ENCODE results near the gene XRCC3.

XRCC3 gene

DNA sequence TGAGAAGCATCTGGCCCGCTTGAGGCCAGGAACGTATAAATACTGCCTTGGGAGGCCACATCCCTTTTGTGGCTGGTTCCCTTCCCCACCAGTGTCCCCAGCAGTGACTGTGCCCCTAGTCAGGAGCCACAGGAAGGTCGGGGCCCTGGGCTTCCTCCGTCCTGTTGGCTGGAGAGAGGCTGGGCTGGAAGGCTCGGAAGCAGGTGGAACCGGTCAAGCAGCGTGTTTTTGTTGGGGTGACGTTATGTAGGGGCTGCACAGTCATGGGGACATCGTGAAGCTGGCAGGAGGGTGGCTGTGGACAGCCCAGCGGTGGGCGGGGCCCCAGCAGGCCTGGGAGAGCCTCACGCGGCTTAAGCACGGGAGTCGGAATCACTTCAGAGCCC, 10.1 kb downstream of the XRCC3 start:
- no peaks in the 10 kb centered on the region for H3K79me2 ChIP-seq (ENCODE audit: insufficient read depth, low read length)
- no peak overlapping the region for H3K4me3 ChIP-seq (ENCODE audit: low read depth, low read length, poor library complexity, severe bottlenecking)
- H3K9me2 ChIP-seq (ENCODE audit: low read depth, low read length): no peaks in the 10 kb centered on the region
- no peaks in the 10 kb centered on the region for H3K9me3 ChIP-seq (ENCODE audit: low read length)
- H3K4me2 ChIP-seq (ENCODE audit: low read length): no peak overlapping the region
- H4K20me1 ChIP-seq (ENCODE audit: insufficient read depth, low read length): no peaks in the 10 kb centered on the region
- TF ChIP-seq, protein P1, sequence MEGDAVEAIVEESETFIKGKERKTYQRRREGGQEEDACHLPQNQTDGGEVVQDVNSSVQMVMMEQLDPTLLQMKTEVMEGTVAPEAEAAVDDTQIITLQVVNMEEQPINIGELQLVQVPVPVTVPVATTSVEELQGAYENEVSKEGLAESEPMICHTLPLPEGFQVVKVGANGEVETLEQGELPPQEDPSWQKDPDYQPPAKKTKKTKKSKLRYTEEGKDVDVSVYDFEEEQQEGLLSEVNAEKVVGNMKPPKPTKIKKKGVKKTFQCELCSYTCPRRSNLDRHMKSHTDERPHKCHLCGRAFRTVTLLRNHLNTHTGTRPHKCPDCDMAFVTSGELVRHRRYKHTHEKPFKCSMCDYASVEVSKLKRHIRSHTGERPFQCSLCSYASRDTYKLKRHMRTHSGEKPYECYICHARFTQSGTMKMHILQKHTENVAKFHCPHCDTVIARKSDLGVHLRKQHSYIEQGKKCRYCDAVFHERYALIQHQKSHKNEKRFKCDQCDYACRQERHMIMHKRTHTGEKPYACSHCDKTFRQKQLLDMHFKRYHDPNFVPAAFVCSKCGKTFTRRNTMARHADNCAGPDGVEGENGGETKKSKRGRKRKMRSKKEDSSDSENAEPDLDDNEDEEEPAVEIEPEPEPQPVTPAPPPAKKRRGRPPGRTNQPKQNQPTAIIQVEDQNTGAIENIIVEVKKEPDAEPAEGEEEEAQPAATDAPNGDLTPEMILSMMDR (IDR thresholded peaks at IDR 0.05; ENCODE audit: low read length): no peak
- TF ChIP-seq EZH2 (IDR thresholded peaks at IDR 0.05; ENCODE audit: borderline replicate concordance, low read length): no peak
- H3K27me3 ChIP-seq (ENCODE audit: insufficient read depth, low read length): no peaks in the 10 kb centered on the region
- H2AFZ ChIP-seq (ENCODE audit: low read length): no peak overlapping the region
- no peak overlapping the region for H3K9ac ChIP-seq (ENCODE audit: low read length)
- peaks cover 86% of the 10 kb centered on the region for H3K36me3 ChIP-seq (ENCODE audit: insufficient read depth, low read length)
- H3F3A ChIP-seq (ENCODE audit: insufficient read depth, low read length): 0 out of 2 replicates have a peak, but pooled peaks cover 5% of the 10 kb centered on the region
- H3K4me1 ChIP-seq (ENCODE audit: insufficient read depth, low read length, severe bottlenecking): peaks cover 47% of the 10 kb centered on the region
- peak overlapping the region; percentile 53 for H3K27ac ChIP-seq (ENCODE audit: low read depth, low read length, poor library complexity, severe bottlenecking)

DNA sequence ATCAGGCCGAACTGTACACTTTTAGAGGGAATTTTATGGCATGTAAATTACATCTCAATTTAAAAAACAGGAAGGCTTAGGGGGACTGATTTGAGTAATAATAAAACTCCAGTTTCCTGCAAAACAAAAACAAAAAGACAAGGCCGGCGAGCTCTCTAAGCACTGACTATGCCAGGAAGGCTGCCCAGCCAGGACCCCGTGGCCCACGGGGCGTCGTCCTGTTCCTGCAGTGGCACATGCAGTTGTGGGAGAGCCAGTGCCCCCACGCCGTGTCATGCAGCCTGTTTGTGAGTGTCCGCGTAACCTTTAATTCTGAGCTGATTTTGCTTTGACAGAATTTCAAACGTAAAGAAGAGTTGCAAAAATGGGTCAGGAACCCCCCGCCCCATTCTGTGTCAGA, 10.5 kb downstream of the XRCC3 start:
- no peak overlapping the region for H2AFZ ChIP-seq (ENCODE audit: low read length)
- TF ChIP-seq, protein P1 (IDR thresholded peaks at IDR 0.05; ENCODE audit: low read length): no peak
- H3K36me3 ChIP-seq (ENCODE audit: insufficient read depth, low read length): peaks cover 86% of the 10 kb centered on the region
- H3K4me1 ChIP-seq (ENCODE audit: insufficient read depth, low read length, severe bottlenecking): peaks cover 51% of the 10 kb centered on the region
- H3K9me3 ChIP-seq (ENCODE audit: low read length): no peaks in the 10 kb centered on the region
- H3K4me2 ChIP-seq (ENCODE audit: low read length): no peak overlapping the region
- 0 out of 2 replicates have a peak, but pooled peaks cover 5% of the 10 kb centered on the region for H3F3A ChIP-seq (ENCODE audit: insufficient read depth, low read length)
- H3K9me2 ChIP-seq (ENCODE audit: low read depth, low read length): no peaks in the 10 kb centered on the region
- H4K20me1 ChIP-seq (ENCODE audit: insufficient read depth, low read length): no peaks in the 10 kb centered on the region
- no peak overlapping the region for H3K9ac ChIP-seq (ENCODE audit: low read length)
- no peaks in the 10 kb centered on the region for H3K27me3 ChIP-seq (ENCODE audit: insufficient read depth, low read length)
- H3K79me2 ChIP-seq (ENCODE audit: insufficient read depth, low read length): no peaks in the 10 kb centered on the region
- H3K27ac ChIP-seq (ENCODE audit: low read depth, low read length, poor library complexity, severe bottlenecking): peak overlapping the region; percentile 53
- no peak overlapping the region for H3K4me3 ChIP-seq (ENCODE audit: low read depth, low read length, poor library complexity, severe bottlenecking)

DNA sequence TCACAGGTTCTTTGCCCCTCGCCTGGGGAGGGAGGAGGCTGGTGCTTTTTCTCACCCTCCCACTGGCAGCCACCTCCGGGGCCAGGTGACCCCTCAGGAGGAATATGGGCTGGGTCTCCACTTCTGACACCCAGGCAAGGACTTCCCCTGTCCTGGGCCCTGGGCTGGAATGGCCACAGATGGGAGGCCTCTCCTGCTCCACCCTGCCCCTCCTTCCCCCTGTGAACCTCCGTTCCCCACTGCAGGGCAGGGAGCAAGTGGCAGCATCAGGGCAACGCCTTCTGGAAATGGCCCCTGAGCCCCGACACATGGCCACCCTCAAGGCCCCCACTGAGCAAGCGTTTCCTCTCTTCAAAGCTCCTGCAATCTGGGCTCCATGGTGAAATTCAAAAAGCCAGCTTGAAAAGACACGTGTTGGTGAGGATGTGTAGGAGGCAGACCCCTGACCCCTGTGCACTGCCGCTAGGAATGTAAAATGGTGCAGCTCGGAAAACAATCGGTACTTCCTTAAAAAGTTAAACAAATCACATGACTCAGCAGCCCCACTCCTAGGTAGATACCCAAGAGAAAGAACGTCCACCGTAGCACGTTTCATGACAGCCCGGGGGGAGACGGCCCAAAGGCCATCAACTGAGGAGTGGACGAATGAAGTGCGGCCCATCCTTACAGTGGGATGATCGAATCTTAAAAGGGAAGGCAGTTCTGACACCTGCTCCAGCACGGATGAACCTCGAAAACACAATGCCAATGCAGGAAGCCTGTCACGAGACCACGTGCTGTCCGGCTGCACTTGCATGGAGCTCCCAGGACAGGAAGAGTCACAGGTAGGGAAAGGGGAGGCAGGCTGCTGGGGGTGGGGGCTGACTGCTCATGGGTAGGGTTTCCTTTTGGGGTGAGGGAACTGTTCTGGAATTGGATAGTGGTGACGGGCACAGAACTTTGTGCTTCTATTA, 11.5 kb downstream of the XRCC3 start:
- Histone ChIP-seq H3K4me3 (ENCODE audit: low read depth, low read length, poor library complexity, severe bottlenecking) (no peak overlapping the region), H3K9me2 (ENCODE audit: low read depth, low read length) (no peaks in the 10 kb centered on the region), H3K4me1 (ENCODE audit: insufficient read depth, low read length, severe bottlenecking) (peaks cover 61% of the 10 kb centered on the region), H4K20me1 (ENCODE audit: insufficient read depth, low read length) (no peaks in the 10 kb centered on the region), H3K9me3 (ENCODE audit: low read length) (no peaks in the 10 kb centered on the region), H3K36me3 (ENCODE audit: insufficient read depth, low read length) (peaks cover 80% of the 10 kb centered on the region), H2AFZ (ENCODE audit: low read length) (no peak overlapping the region), H3F3A (ENCODE audit: insufficient read depth, low read length) (0 out of 2 replicates have a peak, but pooled peaks cover 5% of the 10 kb centered on the region), H3K9ac (ENCODE audit: low read length) (no peak overlapping the region), H3K27ac (ENCODE audit: low read depth, low read length, poor library complexity, severe bottlenecking) (peak overlapping the region; percentile 97), H3K4me2 (ENCODE audit: low read length) (no peak overlapping the region), H3K27me3 (ENCODE audit: insufficient read depth, low read length) (no peaks in the 10 kb centered on the region), H3K79me2 (ENCODE audit: insufficient read depth, low read length) (no peaks in the 10 kb centered on the region)
- TF ChIP-seq, protein P1 (IDR thresholded peaks at IDR 0.05; ENCODE audit: low read length): no peak
- no peak for TF ChIP-seq EZH2 (IDR thresholded peaks at IDR 0.05; ENCODE audit: borderline replicate concordance, low read length)
